Dermis microvascular lymphatic vessel endothelial cell (primary cell): ENCODE data around the gene TRIM44. TPM values are rescaled to one million over a fixed set of nuclear protein-coding genes. Genes with fewer than 3 reads are reported as not detected.
A peak's percentile ranks its signal among the peaks of the same experiment; 100 is the strongest.

ENCODE experiments used
- DNase-seq, 2 donors: peaks; one replicate each; pipeline versions ENCODE4 v3.0.0 to v3.0.0-alpha.2; 2010; ENCODE audit warnings: low read depth in 2 of 2
- total RNA-seq: library from RNA; depleted of rRNA; stranded (reverse); fragments of >200 nt; gene quantifications from 2 replicates; pipeline ENCODE4 v1.2.1, GENCODE V29; 2014

Gene TRIM44, protein sequence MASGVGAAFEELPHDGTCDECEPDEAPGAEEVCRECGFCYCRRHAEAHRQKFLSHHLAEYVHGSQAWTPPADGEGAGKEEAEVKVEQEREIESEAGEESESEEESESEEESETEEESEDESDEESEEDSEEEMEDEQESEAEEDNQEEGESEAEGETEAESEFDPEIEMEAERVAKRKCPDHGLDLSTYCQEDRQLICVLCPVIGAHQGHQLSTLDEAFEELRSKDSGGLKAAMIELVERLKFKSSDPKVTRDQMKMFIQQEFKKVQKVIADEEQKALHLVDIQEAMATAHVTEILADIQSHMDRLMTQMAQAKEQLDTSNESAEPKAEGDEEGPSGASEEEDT
- 10.7 and 22.6 TPM in 2 replicates for total RNA-seq

DNA sequence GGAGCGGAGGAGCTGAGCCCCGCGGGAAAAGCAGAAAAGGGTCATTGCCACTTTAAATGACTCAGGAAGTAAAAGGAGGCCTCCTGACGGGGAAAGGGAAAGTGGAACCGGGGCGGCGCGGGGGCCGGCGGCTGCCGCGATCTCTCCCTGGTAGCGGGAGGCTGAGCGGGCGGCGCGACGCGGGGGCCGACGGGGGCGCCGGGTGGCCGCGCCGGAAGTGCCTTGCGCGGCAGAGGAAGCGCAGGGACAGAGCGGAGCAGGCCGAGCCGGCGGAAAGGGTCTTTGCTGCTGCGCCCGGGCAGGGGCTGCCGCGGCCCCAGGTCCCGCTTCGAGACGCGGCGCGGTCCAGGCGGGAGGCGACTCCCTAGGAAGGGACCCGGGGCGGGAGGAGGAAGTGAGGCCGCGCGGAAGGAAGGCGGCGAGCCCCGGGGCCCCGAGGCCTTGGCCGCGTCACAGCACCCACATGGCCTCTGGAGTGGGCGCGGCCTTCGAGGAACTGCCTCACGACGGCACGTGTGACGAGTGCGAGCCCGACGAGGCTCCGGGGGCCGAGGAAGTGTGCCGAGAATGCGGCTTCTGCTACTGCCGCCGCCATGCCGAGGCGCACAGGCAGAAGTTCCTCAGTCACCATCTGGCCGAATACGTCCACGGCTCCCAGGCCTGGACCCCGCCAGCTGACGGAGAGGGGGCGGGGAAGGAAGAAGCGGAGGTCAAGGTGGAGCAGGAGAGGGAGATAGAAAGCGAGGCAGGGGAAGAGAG, at the start of gene TRIM44:
TSS of gene TRIM44 (plus strand) at position 127 of the 759 bp plus-strand sequence. CDS start at position 464, 337 bp downstream.
- peak; percentile 50 to 80 for DNase-seq

DNA sequence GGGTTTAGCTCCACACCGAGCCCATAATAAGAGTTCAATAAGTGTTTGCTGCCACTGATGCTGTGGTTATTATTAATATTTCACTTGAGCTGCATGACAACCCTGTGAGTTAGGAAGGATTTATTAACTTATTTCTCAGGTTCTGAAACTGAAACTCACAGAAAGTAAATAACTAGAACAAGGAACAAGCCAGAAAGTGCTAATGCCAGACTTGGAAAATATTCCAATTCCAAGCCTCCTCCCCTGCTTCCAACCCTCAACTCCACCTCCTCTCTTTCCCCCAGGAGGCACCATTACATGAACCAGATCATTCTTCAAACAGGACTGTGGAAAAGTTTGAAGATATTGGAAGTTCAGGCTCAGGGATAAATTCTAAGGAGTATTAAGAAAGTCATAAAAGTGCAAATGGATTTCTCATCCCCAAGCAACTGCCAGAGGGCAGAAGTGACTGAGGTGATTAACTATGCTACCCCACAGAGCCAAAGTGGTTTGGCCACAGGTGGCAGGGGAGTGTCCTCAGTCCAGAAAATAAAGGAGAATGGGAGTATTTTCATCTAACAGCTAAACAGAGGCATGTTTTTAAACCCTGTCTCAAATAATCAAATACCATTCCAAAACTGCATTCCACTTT, 47.5 kb upstream of the TRIM44 start:
- no peak for DNase-seq

DNA sequence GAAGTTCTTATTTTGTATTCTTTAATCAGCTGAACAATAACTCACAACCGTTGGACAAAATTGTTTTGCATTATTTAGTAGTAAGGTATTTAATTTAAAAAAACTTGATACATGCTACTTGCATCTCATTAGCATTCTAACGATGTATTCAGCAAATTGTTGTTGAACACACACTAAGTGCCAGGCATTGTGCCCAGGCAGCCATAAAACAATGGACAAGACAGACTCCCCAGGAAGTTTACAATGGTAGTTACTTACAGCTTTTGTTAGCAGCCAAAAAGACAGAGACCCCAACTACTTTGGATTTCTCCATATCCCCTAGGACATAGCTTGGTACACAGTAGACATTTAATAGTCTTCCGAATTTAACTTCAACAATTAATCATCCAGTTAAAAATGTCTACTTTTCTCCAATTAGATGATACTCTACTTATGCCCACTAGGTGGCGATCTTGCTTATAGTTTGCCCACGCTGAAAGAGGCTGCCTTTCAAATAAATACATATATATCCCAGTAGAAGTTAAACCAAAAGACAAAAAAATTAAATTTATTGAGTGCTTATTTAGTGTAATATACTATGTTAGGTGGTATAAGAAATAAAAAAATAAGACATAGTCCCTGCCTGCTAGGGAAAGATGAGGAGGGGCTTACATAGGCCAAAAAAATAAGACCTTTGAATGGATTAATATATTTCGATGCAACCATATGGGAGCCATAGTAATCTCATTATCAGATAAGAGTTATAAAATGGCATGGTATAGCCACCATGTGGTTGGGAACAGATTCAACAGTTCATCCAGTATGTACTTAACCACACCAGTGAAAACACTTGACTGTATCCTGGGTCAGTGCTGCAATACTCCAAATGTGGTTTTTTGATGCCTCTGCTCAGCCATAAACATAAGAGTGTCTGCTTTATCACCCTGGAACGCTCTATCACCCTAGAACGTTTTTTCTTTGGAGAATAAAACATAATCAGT, 46.4 kb upstream of the TRIM44 start:
- peak in 1 of 2 donors; percentile 73 for DNase-seq

DNA sequence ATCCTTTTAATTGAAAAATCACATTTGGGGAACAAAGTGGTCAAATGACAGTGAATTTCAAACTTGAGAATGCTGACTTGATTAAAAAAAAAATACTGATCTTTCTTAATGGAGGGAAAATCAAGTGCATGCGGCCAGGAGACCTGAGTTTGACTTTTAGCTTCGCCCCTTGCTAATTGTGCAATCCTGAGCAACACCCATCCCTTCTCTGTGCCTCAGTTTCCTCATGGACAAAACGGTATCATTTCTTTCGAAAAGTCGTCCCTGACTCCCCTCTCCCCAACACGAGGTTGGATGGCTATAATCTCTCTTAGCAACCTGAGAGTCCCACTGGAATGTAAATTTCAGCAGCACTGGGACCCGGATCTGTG, 45.3 kb upstream of the TRIM44 start:
- DNase-seq: no peak

DNA sequence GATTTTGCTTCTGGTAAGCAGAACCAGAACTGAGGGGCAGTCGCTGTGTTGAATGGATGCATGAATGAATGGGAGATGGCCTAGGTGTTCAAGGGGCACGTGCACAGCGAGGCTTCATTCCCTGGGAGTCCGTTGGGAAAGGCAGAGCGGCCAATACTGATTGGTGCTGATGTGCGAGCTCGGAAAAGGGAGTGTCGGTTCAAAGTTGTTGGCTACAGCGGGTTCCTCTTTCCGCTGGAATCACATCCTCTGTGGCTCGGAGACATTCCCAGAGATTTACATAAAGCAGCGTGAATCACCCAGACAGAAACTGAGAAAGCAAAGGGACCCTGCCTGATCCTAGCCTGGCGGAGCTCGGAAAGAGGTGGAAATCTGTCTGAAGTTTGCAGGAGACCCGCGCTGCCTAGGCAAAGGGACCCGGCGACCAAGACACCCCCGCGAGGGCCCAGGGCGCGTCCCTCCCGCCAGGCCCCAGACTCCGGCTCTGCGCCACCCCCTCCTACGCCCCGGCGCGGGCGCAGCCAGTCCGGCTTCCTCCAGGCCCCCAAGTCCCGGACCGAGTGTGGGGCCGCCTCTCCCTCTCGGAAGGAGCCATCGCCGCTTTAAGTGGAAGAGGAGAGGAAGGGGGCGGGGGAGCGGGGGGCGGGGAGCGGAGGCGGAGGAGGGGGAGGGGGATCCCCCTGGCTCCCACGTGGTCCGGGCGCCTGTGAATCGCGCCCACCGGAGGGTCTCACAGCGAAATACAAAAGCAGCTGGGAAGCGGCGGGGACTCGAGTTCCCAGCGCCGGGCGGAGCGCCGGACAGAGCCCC, 44.7 kb upstream of the TRIM44 start, which contains the start of gene FJX1:
TSS of gene FJX1 (plus strand) at position 774 of the 810 bp plus-strand sequence. CDS start 177 bp downstream, outside the sequence.
- DNase-seq: peak; percentile 70 to 87

DNA sequence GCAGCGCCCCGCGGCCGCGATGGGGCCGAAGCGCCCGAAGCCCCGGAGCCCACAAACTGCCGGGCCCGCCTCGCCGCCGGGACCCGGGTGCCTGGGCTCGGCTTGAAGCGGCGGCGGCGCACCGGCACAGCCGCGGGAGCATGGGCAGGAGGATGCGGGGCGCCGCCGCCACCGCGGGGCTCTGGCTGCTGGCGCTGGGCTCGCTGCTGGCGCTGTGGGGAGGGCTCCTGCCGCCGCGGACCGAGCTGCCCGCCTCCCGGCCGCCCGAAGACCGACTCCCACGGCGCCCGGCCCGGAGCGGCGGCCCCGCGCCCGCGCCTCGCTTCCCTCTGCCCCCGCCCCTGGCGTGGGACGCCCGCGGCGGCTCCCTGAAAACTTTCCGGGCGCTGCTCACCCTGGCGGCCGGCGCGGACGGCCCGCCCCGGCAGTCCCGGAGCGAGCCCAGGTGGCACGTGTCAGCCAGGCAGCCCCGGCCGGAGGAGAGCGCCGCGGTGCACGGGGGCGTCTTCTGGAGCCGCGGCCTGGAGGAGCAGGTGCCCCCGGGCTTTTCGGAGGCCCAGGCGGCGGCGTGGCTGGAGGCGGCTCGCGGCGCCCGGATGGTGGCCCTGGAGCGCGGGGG, 44.0 kb upstream of the TRIM44 start:
- DNase-seq: peak in 1 of 2 donors; percentile 61

DNA sequence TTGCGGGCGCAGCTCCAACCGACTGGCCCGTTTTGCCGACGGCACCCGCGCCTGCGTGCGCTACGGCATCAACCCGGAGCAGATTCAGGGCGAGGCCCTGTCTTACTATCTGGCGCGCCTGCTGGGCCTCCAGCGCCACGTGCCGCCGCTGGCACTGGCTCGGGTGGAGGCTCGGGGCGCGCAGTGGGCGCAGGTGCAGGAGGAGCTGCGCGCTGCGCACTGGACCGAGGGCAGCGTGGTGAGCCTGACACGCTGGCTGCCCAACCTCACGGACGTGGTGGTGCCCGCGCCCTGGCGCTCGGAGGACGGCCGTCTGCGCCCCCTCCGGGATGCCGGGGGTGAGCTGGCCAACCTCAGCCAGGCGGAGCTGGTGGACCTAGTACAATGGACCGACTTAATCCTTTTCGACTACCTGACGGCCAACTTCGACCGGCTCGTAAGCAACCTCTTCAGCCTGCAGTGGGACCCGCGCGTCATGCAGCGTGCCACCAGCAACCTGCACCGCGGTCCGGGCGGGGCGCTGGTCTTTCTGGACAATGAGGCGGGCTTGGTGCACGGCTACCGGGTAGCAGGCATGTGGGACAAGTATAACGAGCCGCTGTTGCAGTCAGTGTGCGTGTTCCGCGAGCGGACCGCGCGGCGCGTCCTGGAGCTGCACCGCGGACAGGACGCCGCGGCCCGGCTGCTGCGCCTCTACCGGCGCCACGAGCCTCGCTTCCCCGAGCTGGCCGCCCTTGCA, 43.3 kb upstream of the TRIM44 start:
- peak in 1 of 2 donors; percentile 61 for DNase-seq

DNA sequence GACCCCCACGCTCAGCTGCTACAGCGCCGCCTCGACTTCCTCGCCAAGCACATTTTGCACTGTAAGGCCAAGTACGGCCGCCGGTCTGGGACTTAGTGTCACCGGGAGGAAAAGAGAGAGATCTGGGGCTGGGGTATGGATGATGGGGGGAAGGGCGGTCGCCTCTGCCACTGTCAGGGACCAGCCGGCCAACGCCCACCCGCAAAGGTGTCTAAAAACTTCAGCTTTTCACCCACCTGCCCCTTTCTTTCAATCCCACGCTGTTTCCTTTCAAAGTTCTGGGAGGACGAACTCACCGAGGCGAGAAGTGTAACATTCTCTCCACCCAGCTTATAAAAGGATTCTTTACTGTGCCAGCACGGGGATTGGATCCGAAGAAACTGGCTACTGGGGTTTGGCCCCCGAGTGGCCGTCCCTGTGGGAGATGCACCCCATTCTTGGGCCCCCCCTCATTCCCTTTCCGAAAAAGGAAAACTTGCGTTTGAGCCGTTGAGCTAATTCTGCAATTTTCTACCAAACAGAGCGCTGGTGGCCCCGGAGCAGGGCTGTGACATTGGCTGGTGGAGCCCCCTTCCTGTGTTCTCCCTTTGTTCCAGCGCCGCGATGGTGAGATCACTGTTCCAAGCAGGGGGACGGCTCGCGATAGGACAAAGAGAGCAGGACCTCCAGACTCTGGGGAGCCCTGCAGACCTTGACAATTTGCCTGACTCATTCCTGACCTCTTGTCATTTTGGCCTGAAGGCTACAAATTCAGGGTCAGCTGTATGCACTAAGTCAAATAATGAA, 42.5 kb upstream of the TRIM44 start:
- DNase-seq: peak in 1 of 2 donors; percentile 63

DNA sequence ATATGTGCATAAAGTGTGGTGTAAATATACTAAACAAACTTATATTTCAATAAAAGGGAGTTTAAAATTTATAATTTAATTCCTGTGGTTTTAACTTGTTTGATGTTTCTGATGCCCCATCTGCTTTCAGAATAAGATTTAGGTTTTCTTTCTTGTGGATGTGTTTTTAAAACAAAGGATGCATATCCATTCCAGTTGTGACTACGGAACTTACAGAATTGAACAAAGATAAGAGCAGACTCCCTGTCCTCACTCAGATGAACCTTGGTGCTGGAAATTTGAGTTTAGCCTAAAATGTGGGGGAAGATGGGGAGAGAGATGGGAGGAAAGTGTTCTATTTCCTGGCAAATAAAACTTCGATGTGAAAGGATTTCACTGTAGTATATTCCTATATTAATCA, 41.8 kb upstream of the TRIM44 start:
- DNase-seq: no peak

DNA sequence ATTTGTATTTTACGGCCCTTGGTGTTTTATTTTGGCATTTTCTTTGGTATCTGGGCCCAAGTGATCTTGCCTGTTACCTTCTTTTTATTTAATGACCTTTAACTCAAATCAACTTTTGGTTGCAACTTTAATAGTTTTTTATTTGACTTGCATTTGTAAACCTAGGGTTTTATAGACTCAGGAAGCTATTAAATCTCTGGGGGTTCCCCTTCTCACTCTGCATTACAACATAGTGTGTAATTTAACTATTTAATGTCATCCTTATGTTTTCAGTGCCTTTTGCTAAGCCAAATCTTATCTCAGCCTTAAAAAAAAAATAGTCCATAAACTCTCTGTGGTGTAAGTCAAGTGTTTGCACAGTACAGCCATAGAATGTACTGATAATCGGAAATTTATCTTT, 41.0 kb upstream of the TRIM44 start:
- DNase-seq: no peak

DNA sequence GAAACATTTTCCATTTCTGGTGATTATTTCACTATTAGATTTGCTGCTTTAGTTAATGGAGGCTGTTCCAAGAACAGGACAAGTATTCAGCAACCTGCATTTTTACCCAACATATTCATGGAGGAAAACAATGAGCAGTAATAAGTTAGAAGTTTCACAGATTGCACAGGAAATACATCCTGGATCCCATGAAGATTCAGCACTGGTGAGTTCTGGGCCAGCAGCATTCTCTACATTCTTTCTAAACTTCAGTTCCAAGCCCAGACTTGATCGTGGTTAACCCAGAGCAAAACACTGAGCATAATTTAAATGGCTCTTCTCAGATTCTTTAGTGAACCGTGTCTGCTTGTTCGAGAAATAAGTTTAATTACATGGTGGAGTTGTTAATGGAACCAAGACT, 40.5 kb upstream of the TRIM44 start:
- peak in 1 of 2 donors; percentile 74 for DNase-seq

DNA sequence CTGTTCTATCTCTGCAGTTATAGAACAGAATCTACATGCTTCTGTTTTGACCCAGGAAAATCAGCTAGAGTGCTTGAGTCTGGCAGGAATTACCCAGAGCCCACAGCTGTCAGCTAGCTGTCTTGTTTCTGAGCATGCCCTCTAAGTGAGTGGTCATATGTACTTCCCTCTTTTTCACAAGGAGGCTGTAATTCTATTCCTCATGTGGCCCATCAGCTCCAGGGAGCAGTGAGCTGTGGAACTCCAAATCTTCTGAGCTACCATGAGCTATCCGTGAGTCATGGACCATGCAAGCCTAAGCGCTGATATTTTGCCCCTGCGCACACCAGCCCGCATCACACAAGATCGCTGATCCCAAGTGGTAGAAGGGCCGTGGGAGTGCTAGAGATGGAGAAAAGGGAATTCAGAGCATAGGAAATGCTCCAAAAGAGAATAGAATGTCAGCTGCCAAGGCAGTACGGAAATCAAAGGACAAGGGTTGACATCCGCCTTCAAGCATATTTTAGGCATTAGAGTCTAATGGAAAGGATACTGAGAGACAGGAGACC, 38.9 kb upstream of the TRIM44 start:
- peak; percentile 64 to 94 for DNase-seq

DNA sequence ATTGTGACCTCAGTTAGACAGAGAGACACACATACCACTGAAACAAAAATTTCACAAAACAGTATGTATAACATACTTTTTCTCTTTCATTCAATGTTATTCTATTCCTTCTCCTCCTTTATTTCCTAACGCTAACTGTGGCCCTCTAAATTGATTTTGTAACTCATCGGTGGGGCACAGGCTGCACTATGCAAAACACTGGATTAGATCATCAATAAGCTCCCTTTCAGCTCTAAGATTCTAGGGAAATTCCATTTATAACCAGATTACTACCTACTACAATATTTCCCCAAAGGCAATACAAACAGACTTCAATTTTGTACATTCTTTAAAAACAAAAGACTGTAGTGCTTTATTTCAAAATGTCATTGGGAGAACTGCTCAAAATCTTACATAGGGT, 38.3 kb upstream of the TRIM44 start:
- no peak for DNase-seq

DNA sequence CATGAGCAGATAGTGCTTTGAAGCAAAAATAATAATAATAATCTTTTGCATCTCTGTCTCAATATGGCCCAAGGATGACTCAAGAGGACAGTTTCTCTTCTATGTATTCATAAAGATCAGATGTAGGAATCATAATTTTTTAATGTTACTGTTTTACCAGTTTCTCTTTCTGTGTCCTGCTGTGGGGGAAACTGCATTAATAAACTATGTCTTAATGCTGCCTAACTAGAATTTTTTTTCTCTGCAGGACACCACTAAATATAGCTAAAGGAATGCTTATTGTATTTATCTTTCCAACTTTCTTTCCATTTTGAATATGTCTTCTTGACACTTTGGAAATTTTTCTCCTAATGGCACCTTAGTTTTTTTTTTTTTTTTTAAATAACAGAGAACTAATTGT, 37.8 kb upstream of the TRIM44 start:
- DNase-seq: no peak

DNA sequence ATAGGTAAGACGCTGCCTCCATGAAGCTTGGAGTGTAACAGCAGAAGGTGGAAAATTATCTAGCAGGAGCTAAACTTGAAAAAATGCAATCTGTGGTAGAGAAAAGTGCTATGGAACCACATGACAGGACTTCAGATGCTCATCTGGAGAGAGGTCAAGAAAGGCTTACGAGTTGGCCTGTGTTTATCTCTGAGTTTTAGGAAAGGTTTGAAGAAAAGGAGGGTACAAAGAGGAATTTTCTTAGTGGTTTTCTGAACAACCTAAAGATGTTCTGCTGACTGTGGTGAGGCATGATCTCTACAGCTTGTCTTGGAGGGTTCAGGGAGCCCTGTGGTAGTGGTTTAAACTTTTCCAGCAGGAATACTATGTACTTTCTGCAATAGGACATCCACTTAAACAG, 36.1 kb upstream of the TRIM44 start:
- DNase-seq: no peak

DNA sequence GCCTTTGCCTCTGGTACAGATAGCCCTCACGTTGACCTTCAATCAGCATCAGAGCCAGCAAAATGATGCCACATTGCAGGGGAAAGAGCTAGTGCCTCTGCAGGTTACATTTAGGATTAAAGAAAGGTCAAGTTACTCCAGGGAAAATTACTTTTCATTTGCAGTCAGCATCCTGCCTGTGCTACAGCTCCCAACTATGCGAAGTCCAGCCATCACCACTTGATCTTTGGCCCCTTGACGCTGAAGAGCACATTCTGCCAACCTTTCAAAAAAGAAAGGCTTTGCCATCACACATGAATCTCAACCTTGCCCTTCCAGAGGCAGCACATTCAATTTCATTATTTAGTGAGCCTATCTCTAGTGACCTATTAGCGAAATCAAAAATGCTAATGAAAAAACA, 33.1 kb upstream of the TRIM44 start:
- DNase-seq: no peak

DNA sequence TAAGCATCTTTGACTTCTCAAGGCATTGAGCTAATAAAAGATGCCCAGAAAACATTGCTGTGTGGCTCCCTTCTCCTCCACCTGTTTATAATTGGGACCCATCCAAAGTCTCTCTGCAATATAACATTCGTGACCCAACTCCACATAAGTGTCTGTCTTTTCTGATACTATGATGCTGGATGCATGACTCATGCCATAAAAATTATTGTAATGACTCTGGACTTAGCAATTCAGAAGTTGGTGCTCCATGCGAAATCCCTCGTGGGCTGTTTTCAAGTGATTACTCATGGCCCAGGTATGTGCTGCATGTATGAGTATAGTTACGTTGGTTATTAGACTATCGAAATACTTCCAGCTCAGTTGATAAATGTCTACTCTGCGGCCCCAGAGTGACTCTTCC, 32.7 kb upstream of the TRIM44 start:
- peak; percentile 91 to 96 for DNase-seq

DNA sequence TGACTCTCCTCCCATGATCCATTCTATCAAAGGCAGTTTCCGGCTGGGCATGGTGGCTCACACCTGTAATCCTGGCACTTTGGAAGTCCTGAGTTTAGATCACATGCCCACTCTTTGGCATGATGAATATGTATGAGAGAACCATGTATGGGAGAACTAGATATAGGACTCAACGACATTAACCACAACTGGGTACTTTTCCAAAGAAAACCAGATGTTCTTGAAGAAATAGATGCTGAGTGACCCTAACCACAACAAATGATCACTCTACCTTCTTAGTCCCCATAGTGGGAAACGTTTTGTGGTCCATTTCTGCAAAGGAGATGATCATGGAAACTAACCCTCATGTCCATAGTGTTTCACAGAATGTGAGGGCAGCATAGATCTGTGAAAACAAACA, 30.7 kb upstream of the TRIM44 start:
- DNase-seq: no peak
